GM23248 (cell line): Measurements from ENCODE around the gene HS3ST3B1.

Source experiments
- EZH2 ChIP-seq: fragments of 200-600 bp; sonication (generic); IDR thresholded peaks from 2 replicates; pipeline ENCODE4 v1.6.1; 2018; ENCODE audit warnings: antibody characterized with exemption, mild to moderate bottlenecking; ENCODE audit not compliant: insufficient read depth, poor library complexity, severe bottlenecking
- EZH2phosphoT487 ChIP-seq: fragments of 200-600 bp; sonication (generic); IDR thresholded peaks from 2 replicates; pipeline ENCODE4 v1.6.1; 2018; ENCODE audit warnings: antibody characterized with exemption, moderate library complexity, mild to moderate bottlenecking, low read depth; ENCODE audit not compliant: insufficient read depth

- no peak for TF ChIP-seq EZH2phosphoT487
- TF ChIP-seq EZH2: no peak
Measured at GRCh38 chr17:14296166-14296910, 4.5 kb upstream of the HS3ST3B1 start.
